HEK293 (cell line): ENCODE data around the gene EPSTI1.

Source experiments
- CTCF ChIA-PET: fragments of 350-600 bp; formaldehyde crosslinking; extraction: SDS; loops from one replicate; lab custom pipeline; 2021; ENCODE audit warnings: antibody characterized with exemption; lab: Yijun Ruan, JAX
- POLR2A ChIA-PET: fragments of 300-600 bp; formaldehyde crosslinking; extraction: SDS; loops from one replicate; lab custom pipeline; 2020; ENCODE audit warnings: antibody characterized with exemption, inconsistent platforms; lab: Yijun Ruan, JAX
- H3K27ac ChIP-seq: fragments of 200-500 bp; sonication (Bioruptor generic); 2 replicates; pipeline ENCODE4 v1.5.1; 2014; ENCODE audit warnings: low read depth, low read length, control low read depth, inconsistent platforms; ENCODE audit errors: extremely low read depth
- H3K36me3 ChIP-seq, 2 experiments: fragments of 200-500 bp in 1 of 2; sonication (Bioruptor generic) in 1 of 2; 1 replicate in 1 of 2; 2 replicates in 1 of 2; pipeline ENCODE4 v1.5.1; 2014 to 2017; ENCODE audit warnings: inconsistent platforms in 2 of 2, low read length in 2 of 2; ENCODE audit not compliant: control insufficient read depth in 2 of 2, insufficient read depth in 1 of 2
- H3K4me1 ChIP-seq: fragments of 200-500 bp; sonication (Bioruptor generic); 2 replicates; pipeline ENCODE4 v1.5.1; 2014; ENCODE audit warnings: mild to moderate bottlenecking, low read length, inconsistent platforms; ENCODE audit not compliant: control insufficient read depth, insufficient read depth
- H3K4me3 ChIP-seq: 2 replicates; pipeline ENCODE4 v1.5.1; 2011; ENCODE audit warnings: low read depth, mild to moderate bottlenecking, control low read depth, low read length, moderate library complexity
- H3K9me3 ChIP-seq: fragments of 200-500 bp; sonication (Bioruptor generic); 2 replicates; pipeline ENCODE4 v1.5.1; 2014; ENCODE audit warnings: low read depth, low read length, inconsistent platforms; ENCODE audit not compliant: control insufficient read depth, insufficient read depth
- HOXC10 ChIP-seq: sonication (generic); formaldehyde crosslinking; IDR thresholded peaks from 2 replicates; pipeline ENCODE4 v1.8.1; 2023; ENCODE audit warnings: mild to moderate bottlenecking, missing genetic modification reagents
- KLF8 ChIP-seq: fragments of 450-650 bp; formaldehyde crosslinking; IDR thresholded peaks from 2 replicates; pipeline ENCODE4 v1.5.1; 2016; ENCODE audit warnings: missing biosample characterization, missing genetic modification characterization
- REPIN1 ChIP-seq: fragments of 450-650 bp; formaldehyde crosslinking; IDR thresholded peaks from 2 replicates; pipeline ENCODE4 v1.5.1; 2017; ENCODE audit warnings: missing biosample characterization, missing genetic modification characterization, low read depth
- SP2 ChIP-seq: fragments of 450-650 bp; formaldehyde crosslinking; IDR thresholded peaks from 2 replicates; pipeline ENCODE4 v1.5.1; 2016; ENCODE audit warnings: missing biosample characterization, missing genetic modification characterization
- TCF7L2 ChIP-seq: IDR thresholded peaks from 2 replicates; pipeline ENCODE4 v1.6.1; 2011; ENCODE audit warnings: low read depth, mild to moderate bottlenecking, inconsistent platforms, low read length, moderate library complexity, borderline replicate concordance
- ZBTB17 ChIP-seq: fragments of 450-650 bp; formaldehyde crosslinking; IDR thresholded peaks from 2 replicates; pipeline ENCODE4 v1.5.1; 2016; ENCODE audit warnings: missing biosample characterization, missing genetic modification characterization
- ZNF121 ChIP-seq: fragments of 450-650 bp; formaldehyde crosslinking; IDR thresholded peaks from 2 replicates; pipeline ENCODE4 v1.5.1; 2016; ENCODE audit warnings: missing biosample characterization, missing genetic modification characterization
- ZNF211 ChIP-seq: fragments of 450-650 bp; formaldehyde crosslinking; IDR thresholded peaks from 2 replicates; pipeline ENCODE4 v1.5.1; 2016; ENCODE audit warnings: low read depth, missing biosample characterization, missing genetic modification characterization
- ZNF302 ChIP-seq: fragments of 450-650 bp; formaldehyde crosslinking; IDR thresholded peaks from 2 replicates; pipeline ENCODE4 v1.5.1; 2016; ENCODE audit warnings: missing biosample characterization, missing genetic modification characterization, low read depth
- ZNF548 ChIP-seq: fragments of 450-650 bp; formaldehyde crosslinking; IDR thresholded peaks from 2 replicates; pipeline ENCODE4 v1.5.1; 2016; ENCODE audit warnings: missing biosample characterization, missing genetic modification characterization
- ZNF600 ChIP-seq: fragments of 450-650 bp; formaldehyde crosslinking; IDR thresholded peaks from 2 replicates; pipeline ENCODE4 v1.5.1; 2016; ENCODE audit warnings: missing biosample characterization, missing genetic modification characterization
- ZNF621 ChIP-seq: fragments of 450-650 bp; formaldehyde crosslinking; IDR thresholded peaks from 2 replicates; pipeline ENCODE4 v1.5.1; 2017; ENCODE audit warnings: missing biosample characterization, missing genetic modification characterization
- ZNF654 ChIP-seq: fragments of 450-650 bp; formaldehyde crosslinking; IDR thresholded peaks from 2 replicates; pipeline ENCODE4 v1.5.1; 2016; ENCODE audit warnings: low read depth, missing biosample characterization, missing genetic modification characterization
- TF ChIP-seq, protein P1 (sequence below): fragments of 450-650 bp; formaldehyde crosslinking; IDR thresholded peaks from 2 replicates; pipeline ENCODE4 v1.5.1; 2017; ENCODE audit warnings: missing biosample characterization, missing genetic modification characterization
- TF ChIP-seq, protein P2 (sequence below): fragments of 450-650 bp; formaldehyde crosslinking; IDR thresholded peaks from 2 replicates; pipeline ENCODE4 v1.5.1; 2016; ENCODE audit warnings: missing biosample characterization, missing genetic modification characterization
- TF ChIP-seq, protein P3 (sequence below): fragments of 450-650 bp; formaldehyde crosslinking; optimal IDR thresholded peaks from 2 replicates; pipeline ENCODE3; 2016; ENCODE audit warnings: missing biosample characterization, mild to moderate bottlenecking, missing genetic modification characterization
- TF ChIP-seq, protein P4 (sequence below): fragments of 450-650 bp; formaldehyde crosslinking; IDR thresholded peaks from 2 replicates; pipeline ENCODE4 v1.5.1; 2016; ENCODE audit warnings: missing biosample characterization, missing genetic modification characterization, low read depth
- TF ChIP-seq, protein P5 (sequence below): fragments of 450-650 bp; formaldehyde crosslinking; IDR thresholded peaks from 2 replicates; pipeline ENCODE4 v1.5.1; 2016; ENCODE audit warnings: missing biosample characterization, missing genetic modification characterization, borderline replicate concordance
- TF ChIP-seq, protein P6 (sequence below): fragments of 450-650 bp; formaldehyde crosslinking; IDR thresholded peaks from 2 replicates; pipeline ENCODE4 v1.5.1; 2017; ENCODE audit warnings: missing biosample characterization, missing genetic modification characterization

The EPSTI1 gene

DNA sequence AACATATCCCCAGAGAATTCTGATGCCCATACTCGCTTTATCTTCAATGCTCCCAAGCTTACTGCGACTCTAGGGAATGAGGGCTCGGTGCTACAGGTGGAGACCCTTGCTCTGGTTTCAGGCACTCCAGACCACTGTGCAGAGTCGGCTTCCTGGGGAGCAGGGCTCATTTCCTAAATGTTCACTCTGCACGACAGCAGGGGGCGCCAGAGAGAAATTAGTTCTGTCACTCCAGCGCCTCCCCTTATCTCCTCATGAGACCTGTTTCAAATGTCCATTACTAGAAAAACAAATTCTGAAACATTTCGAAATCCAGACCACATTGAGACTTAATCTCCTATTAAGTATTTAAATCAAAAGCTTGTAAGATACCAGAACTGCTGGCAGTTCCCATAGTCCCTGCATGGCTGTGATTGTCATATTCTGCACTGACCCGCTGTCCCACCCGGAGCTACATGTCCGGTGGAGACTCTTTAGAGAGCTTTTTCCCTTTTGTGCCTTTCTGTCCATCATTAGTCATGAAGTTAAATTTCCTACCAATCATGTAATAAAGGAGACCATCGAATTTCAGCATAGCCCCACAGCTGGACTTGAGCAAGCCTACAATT, 22.4 kb downstream of the EPSTI1 start:
- H3K4me1 ChIP-seq, result no peaks in the 10 kb centered on the region
- ChIA-PET POLR2A (no interaction called here), CTCF (interaction anchor here (0.5 to 3.0 kb wide), 35 partner anchors 9 to 1389 kb away, joined by 3 to 27 read pairs (median 3); no protein-coding TSS in a partner anchor)

DNA sequence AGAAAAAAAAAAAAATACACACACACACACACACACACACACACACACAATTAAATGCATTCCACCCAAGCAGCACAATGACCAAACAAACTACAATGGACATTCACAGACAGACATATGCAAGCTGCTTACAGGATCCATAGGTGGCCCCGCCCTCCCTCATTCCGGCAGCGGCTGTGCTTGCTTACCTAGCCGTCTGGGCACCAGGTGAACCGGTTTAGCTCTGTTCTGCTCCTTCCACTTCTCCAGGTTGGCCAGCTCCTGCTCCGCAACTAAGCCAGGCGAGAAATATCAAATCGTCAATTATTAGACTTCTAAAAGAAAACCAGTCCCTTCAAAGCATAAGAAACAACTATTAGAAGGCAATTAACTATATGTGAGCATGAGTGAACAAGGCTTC, 23.1 kb downstream of the EPSTI1 start:
- Histone ChIP-seq H3K4me3 (no peak overlapping the region), H3K9me3 (no peaks in the 10 kb centered on the region), H3K36me3 (no peaks in the 10 kb centered on the region), H3K27ac (no peak overlapping the region), H3K4me1 (no peaks in the 10 kb centered on the region)
- CTCF ChIA-PET, result interaction anchor here (0.5 to 3.0 kb wide), 16 partner anchors 8 to 1390 kb away, joined by 3 to 27 read pairs (median 4); no protein-coding TSS in a partner anchor
- POLR2A ChIA-PET, result no interaction called here
- no peak for TF ChIP-seq ZNF211 (tag by site-specific recombination)
- TF ChIP-seq, protein P1, sequence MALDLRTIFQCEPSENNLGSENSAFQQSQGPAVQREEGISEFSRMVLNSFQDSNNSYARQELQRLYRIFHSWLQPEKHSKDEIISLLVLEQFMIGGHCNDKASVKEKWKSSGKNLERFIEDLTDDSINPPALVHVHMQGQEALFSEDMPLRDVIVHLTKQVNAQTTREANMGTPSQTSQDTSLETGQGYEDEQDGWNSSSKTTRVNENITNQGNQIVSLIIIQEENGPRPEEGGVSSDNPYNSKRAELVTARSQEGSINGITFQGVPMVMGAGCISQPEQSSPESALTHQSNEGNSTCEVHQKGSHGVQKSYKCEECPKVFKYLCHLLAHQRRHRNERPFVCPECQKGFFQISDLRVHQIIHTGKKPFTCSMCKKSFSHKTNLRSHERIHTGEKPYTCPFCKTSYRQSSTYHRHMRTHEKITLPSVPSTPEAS (tag by site-specific recombination), result peak; percentile 47; the same call in 1 of the 2 replicates

More for the DNA sequence above, 22.4 kb downstream of the EPSTI1 start:
- Histone ChIP-seq H3K4me3 (no peak overlapping the region), H3K27ac (no peak overlapping the region), H3K36me3 (no peaks in the 10 kb centered on the region), H3K9me3 (no peaks in the 10 kb centered on the region)
- 0 out of 2 replicates have a peak, but pooled peaks have one; percentile 37 for TF ChIP-seq ZNF600 (tag by site-specific recombination)
- TF ChIP-seq ZNF654 (tag by site-specific recombination), result peak; percentile 43
- TF ChIP-seq, protein P2, sequence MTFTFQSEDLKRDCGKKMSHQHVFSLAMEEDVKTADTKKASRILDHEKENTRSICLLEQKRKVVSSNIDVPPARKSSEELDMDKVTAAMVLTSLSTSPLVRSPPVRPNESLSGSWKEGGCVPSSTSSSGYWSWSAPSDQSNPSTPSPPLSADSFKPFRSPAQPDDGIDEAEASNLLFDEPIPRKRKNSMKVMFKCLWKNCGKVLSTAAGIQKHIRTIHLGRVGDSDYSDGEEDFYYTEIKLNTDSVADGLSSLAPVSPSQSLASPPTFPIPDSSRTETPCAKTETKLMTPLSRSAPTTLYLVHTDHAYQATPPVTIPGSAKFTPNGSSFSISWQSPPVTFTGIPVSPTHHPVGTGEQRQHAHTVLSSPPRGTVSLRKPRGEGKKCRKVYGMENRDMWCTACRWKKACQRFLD, result no peak
- TF ChIP-seq, protein P3, sequence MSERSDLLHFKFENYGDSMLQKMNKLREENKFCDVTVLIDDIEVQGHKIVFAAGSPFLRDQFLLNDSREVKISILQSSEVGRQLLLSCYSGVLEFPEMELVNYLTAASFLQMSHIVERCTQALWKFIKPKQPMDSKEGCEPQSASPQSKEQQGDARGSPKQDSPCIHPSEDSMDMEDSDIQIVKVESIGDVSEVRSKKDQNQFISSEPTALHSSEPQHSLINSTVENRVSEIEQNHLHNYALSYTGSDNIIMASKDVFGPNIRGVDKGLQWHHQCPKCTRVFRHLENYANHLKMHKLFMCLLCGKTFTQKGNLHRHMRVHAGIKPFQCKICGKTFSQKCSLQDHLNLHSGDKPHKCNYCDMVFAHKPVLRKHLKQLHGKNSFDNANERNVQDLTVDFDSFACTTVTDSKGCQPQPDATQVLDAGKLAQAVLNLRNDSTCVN, result no peak
- TF ChIP-seq ZBTB17 (tag by site-specific recombination), result 0 out of 2 replicates have a peak, but pooled peaks have one; percentile 27
- no peak for TF ChIP-seq HOXC10 (CRISPR knock-in tag)
- TF ChIP-seq, protein P4, sequence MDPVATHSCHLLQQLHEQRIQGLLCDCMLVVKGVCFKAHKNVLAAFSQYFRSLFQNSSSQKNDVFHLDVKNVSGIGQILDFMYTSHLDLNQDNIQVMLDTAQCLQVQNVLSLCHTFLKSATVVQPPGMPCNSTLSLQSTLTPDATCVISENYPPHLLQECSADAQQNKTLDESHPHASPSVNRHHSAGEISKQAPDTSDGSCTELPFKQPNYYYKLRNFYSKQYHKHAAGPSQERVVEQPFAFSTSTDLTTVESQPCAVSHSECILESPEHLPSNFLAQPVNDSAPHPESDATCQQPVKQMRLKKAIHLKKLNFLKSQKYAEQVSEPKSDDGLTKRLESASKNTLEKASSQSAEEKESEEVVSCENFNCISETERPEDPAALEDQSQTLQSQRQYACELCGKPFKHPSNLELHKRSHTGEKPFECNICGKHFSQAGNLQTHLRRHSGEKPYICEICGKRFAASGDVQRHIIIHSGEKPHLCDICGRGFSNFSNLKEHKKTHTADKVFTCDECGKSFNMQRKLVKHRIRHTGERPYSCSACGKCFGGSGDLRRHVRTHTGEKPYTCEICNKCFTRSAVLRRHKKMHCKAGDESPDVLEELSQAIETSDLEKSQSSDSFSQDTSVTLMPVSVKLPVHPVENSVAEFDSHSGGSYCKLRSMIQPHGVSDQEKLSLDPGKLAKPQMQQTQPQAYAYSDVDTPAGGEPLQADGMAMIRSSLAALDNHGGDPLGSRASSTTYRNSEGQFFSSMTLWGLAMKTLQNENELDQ (tag by site-specific recombination), result no peak

DNA sequence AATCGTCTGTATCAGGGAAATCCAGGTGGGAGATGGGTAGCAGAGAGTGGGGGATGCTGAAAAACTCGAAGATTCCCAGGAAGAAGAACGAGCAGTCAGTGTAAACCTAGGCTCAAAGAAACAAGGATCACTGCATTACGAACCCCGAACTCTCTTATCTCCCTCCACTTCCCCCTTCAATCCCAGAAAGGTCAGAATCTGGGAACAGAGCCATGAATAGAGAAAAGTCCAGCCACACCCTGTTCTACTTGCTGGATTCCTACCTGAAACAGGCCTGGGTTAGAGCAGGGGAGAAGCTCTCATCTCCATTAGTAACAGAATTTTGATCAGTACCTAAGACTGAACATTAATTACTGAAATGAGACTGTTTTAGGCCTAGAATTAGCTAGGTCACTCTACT, 24.4 kb downstream of the EPSTI1 start:
- no peak for TF ChIP-seq TCF7L2
- TF ChIP-seq REPIN1, result no peak
- TF ChIP-seq, protein P5, sequence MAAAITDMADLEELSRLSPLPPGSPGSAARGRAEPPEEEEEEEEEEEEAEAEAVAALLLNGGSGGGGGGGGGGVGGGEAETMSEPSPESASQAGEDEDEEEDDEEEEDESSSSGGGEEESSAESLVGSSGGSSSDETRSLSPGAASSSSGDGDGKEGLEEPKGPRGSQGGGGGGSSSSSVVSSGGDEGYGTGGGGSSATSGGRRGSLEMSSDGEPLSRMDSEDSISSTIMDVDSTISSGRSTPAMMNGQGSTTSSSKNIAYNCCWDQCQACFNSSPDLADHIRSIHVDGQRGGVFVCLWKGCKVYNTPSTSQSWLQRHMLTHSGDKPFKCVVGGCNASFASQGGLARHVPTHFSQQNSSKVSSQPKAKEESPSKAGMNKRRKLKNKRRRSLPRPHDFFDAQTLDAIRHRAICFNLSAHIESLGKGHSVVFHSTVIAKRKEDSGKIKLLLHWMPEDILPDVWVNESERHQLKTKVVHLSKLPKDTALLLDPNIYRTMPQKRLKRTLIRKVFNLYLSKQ (tag by site-specific recombination), result no peak
- TF ChIP-seq KLF8 (tag by site-specific recombination), result no peak
- TF ChIP-seq ZNF121 (tag by site-specific recombination), result no peak
- no peak for TF ChIP-seq SP2
- TF ChIP-seq ZNF302 (tag by site-specific recombination), result no peak
- no peak for TF ChIP-seq ZNF548 (tag by site-specific recombination)
- TF ChIP-seq ZNF621, result no peak
- TF ChIP-seq, protein P6, sequence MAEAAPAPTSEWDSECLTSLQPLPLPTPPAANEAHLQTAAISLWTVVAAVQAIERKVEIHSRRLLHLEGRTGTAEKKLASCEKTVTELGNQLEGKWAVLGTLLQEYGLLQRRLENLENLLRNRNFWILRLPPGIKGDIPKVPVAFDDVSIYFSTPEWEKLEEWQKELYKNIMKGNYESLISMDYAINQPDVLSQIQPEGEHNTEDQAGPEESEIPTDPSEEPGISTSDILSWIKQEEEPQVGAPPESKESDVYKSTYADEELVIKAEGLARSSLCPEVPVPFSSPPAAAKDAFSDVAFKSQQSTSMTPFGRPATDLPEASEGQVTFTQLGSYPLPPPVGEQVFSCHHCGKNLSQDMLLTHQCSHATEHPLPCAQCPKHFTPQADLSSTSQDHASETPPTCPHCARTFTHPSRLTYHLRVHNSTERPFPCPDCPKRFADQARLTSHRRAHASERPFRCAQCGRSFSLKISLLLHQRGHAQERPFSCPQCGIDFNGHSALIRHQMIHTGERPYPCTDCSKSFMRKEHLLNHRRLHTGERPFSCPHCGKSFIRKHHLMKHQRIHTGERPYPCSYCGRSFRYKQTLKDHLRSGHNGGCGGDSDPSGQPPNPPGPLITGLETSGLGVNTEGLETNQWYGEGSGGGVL, result no peak
- Histone ChIP-seq H3K4me3 (no peak overlapping the region), H3K36me3 (no peaks in the 10 kb centered on the region), H3K9me3 (no peaks in the 10 kb centered on the region), H3K4me1 (no peaks in the 10 kb centered on the region), H3K27ac (no peak overlapping the region)
- CTCF ChIA-PET, result interaction anchor here (0.6 to 3.0 kb wide), 4 partner anchors 12 to 373 kb away, joined by 3 to 27 read pairs (median 4); no protein-coding TSS in a partner anchor
- POLR2A ChIA-PET, result no interaction called here
